GM11168 (cell line): ENCODE results near the gene STEAP2.

Source experiments
- in situ Hi-C: fragments of 300-500 bp; cut with MboI; formaldehyde crosslinking; loops from one replicate; pipeline ENCODE4 v1.12.0; 2022; ENCODE audit warnings: low sequenced_read_pairs; ENCODE audit not compliant: unreplicated experiment

The STEAP2 gene

GRCh38 chr7:90262438-90262837, 50.9 kb downstream of the STEAP2 start:
- in situ Hi-C loops = loop anchor here (25.0 kb wide), 1 partner anchor 100 kb away; the partner anchor contains the start of gene STEAP1

DNA sequence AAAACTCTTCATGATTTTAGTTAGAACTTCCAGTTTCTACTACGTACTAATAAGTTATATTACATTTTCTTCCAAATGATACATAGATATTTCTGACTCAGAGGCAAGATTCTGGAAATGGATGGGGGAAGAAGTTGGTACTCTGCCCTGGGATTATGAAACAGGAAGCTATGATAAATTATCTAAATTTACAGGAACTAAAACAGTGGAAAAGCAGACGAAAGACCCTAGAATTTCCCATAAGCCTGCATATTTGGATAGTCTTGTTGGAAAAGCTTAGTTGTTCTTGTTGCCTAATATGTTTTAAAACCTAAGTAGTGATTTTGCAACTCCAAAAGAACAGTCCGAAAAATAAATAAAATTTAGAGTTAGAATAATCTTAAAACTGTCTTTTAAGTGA, 55.3 kb downstream of the STEAP2 start:
- in situ Hi-C loops = loop anchor here (25.0 kb wide), 1 partner anchor 105 kb away; the partner anchor contains the start of gene STEAP1

GRCh38 chr7:90267263-90267858, 55.8 kb downstream of the STEAP2 start:
- in situ Hi-C loops = loop anchor here (25.0 kb wide), 1 partner anchor 105 kb away; the partner anchor contains the start of gene STEAP1

GRCh38 chr7:90269163-90269562, 57.6 kb downstream of the STEAP2 start:
- in situ Hi-C loops = loop anchor here (25.0 kb wide), 1 partner anchor 107 kb away; the partner anchor contains the start of gene STEAP1

- in situ Hi-C loops = loop anchor here (25.0 kb wide), 1 partner anchor 108 kb away; the partner anchor contains the start of gene STEAP1
Observed at GRCh38 chr7:90270431-90271178, 59.1 kb downstream of the STEAP2 start.

GRCh38 chr7:90271753-90272152, 60.2 kb downstream of the STEAP2 start:
- in situ Hi-C loops = loop anchor here (25.0 kb wide), 1 partner anchor 109 kb away; the partner anchor contains the start of gene STEAP1

- in situ Hi-C loops = loop anchor here (25.0 kb wide), 1 partner anchor 110 kb away; the partner anchor contains the start of gene STEAP1
Observed at GRCh38 chr7:90272242-90272641, 60.7 kb downstream of the STEAP2 start.

GRCh38 chr7:90274161-90274560, 62.6 kb downstream of the STEAP2 start:
- in situ Hi-C loops = loop anchor here (25.0 kb wide), 1 partner anchor 112 kb away; the partner anchor contains the start of gene STEAP1

DNA sequence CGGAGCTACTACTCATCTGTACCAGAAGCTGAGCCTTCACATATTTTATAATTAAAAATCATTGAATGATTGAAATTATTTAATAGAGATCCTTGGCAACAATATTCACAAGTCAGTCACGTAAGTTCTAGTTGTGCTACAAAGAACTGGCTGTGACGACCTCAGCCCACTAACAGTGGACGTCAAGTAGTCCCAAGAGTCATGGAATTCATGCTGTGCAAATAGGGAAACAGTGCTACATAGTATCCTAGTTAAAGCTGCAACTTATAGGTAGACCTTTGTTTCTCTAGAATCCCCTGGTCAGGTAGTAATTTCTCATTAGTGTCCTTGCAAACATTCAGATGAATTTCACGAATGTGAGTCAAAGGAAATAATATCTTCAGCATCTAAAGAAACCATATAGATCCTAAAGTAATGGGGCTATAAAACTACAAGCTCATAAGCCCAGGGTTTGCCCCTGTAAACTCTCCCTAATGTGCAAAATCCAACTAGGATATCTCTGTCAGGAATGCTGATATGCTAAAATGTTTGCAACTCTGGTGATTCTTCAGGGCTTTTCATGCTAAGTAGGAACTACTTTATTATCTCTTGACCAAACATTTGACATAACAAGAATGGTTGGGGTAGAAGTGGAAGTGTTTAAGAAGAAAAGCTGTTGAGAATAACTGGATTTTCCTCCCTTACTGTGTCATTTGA, 64.6 kb downstream of the STEAP2 start:
- in situ Hi-C loops = no loop called here
